Heart left ventricle (tissue), 16 donors: Measurements from ENCODE around the gene ERMN. TPM values are rescaled to one million over a fixed set of nuclear protein-coding genes. Genes with fewer than 3 reads are reported as not detected.
"Not testable (repeated sequence)": the region's sequence is repeated elsewhere in the genome, so short reads cannot be mapped to it uniquely, and the experiment has no call there.

Experiments used
- ATAC-seq, 4 donors: fragments of 200-7000 bp; cut with Tn5 transposase; one replicate each; pipeline ENCODE4 v1.9.1; 2020 to 2022; ENCODE audit warnings: moderate library complexity in 4 of 4, mild to moderate bottlenecking in 3 of 4, moderate number of reproducible peaks in 1 of 4
- DNase-seq, 5 donors: peaks; one replicate each; pipeline ENCODE4 v3.0.0-alpha.2; 2020
- H3K27ac ChIP-seq, 12 donors: fragments of 200-600 bp; sonication (generic) in 4 of 12; one replicate each; pipeline versions ENCODE4 v1.5.0 to v1.8.0; 2016 to 2022; ENCODE audit warnings: mild to moderate bottlenecking in 2 of 12
- H3K27me3 ChIP-seq, 9 donors: fragments of 200-600 bp; sonication (generic) in 2 of 9; one replicate each; pipeline versions ENCODE4 v1.5.1 to v1.8.0; 2016 to 2022; ENCODE audit warnings: mild to moderate bottlenecking in 3 of 9
- H3K36me3 ChIP-seq, 9 donors: fragments of 200-600 bp; sonication (generic) in 2 of 9; one replicate each; pipeline versions ENCODE4 v1.5.0 to v1.8.0; 2018 to 2022; ENCODE audit warnings: mild to moderate bottlenecking in 2 of 9
- H3K4me1 ChIP-seq, 12 donors: fragments of 200-600 bp; sonication (generic) in 4 of 12; one replicate each; pipeline versions ENCODE4 v1.5.0 to v1.8.0; 2016 to 2022; ENCODE audit warnings: mild to moderate bottlenecking in 3 of 12
- H3K4me3 ChIP-seq, 12 donors: fragments of 200-600 bp; sonication (generic) in 4 of 12; one replicate each; pipeline versions ENCODE4 v1.5.0 to v1.8.0; 2017 to 2022; ENCODE audit warnings: mild to moderate bottlenecking in 9 of 12, moderate library complexity in 4 of 12
- H3K9me3 ChIP-seq, 12 donors: fragments of 200-600 bp; sonication (generic) in 4 of 12; one replicate each; pipeline versions ENCODE4 v1.5.0 to v1.8.0; 2016 to 2022; ENCODE audit warnings: mild to moderate bottlenecking in 1 of 12
- CTCF ChIP-seq, 12 donors: fragments of 200-600 bp; sonication (generic) in 4 of 12; IDR thresholded peaks; one replicate each; pipeline versions ENCODE4 v1.5.0 to v1.8.0; 2018 to 2022; ENCODE audit warnings: antibody characterized with exemption in 12 of 12, mild to moderate bottlenecking in 5 of 12
- POLR2A ChIP-seq, 2 donors: fragments of 450-650 bp; IDR thresholded peaks; one replicate each; pipeline ENCODE4 v1.6.1; 2017; ENCODE audit warnings: antibody characterized with exemption in 2 of 2, mild to moderate bottlenecking in 2 of 2, moderate library complexity in 2 of 2
- WGBS, 4 donors: extraction: QIAGEN DNeasy Blood & Tissue Kit in 2 of 4; methylation state at CpG; one replicate each; pipeline versions ENCODE4 v1.1.5 to v1.1.7; 2013 to 2018; 5-methylcytosine and 5-hydroxymethylcytosine counted together
- intact Hi-C, 10 donors: fragments of 100-400 bp; cut with DNase I; formaldehyde crosslinking; loops; one replicate each; pipeline versions ENCODE4 v1.11.1 to v1.14.2; 2022
- long read RNA-seq, 3 donors: library from polyadenylated mRNA; unstranded; transcript quantifications; one replicate each; pipeline ENCODE4 v2.0.0, GENCODE V29; 2020 to 2021
- polyA plus RNA-seq, 2 donors: library from polyadenylated mRNA; stranded (reverse); fragments of 200-250 nt; gene quantifications; one replicate each; pipeline ENCODE4 v1.2.3, GENCODE V29; 2013
- total RNA-seq, 9 donors: library from RNA; depleted of rRNA in 2 of 9; stranded (reverse); fragments of >200 nt in 2 of 9; fragmentation: NEBNext Ultra II Directional in 3 of 9; extraction: Animal tissue kit (Norgen Biotek cat#: 25700) in 3 of 9; gene quantifications; one replicate each; pipeline versions ENCODE4 v1.1.0 to v1.2.4, GENCODE V29; 2016 to 2023
- donor health status: ischemic (EF 13 %, LVEDD 7.1; RV severe dilation, severe dysfunction).
- donor health status: healthy with polysubstance abuse.
- donor health status: DM: no; HTN: yes; CAD: no.
- donor health status: DM: no; HTN: no; CAD: no.
- donor health status: ischemic (EF 25% LVEDD 6.9; RV normal size, moderate dysfunction).
- donor health status: ischemic (EF 25% LVEDD 5.7; RV mildly dilated, moderate dysfunction).
- donor health status: healthy.
- donor health status: DM: yes; HTN: yes; CAD: no.
- donor health status: ischemic (EF 35%, LVEDD 5.7; RV mildly dilated, moderate dysfunction).
- donor health status: nonischemic (EF 11% LVEDD 7.7; RV severe dilation, severe dysfunction).
- donor health status: DM: yes; HTN: yes; CAD: no.
- donor health status: PGD.
- donor health status: ischemic (EF 29% LVEDD 5.4; RV normal size, mild dysfunction).
- donor health status: nonischemic (EF 23%, LVEDD 6.1; RV moderate dilation, normal function).

ERMN gene, protein sequence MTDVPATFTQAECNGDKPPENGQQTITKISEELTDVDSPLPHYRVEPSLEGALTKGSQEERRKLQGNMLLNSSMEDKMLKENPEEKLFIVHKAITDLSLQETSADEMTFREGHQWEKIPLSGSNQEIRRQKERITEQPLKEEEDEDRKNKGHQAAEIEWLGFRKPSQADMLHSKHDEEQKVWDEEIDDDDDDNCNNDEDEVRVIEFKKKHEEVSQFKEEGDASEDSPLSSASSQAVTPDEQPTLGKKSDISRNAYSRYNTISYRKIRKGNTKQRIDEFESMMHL
- total RNA-seq (1 to 10 TPM in 1 of 9 donors, under 1 TPM in 3, not detected in 5; 0.05 to 1.1 (median 0.14) TPM), polyA plus RNA-seq (under 1 TPM in 1 of 2 donors, not detected in 1; 0.08 TPM)
- long read RNA-seq, donor 1 = 0 reads
- long read RNA-seq, donor 2 = 0 reads
- long read RNA-seq, donor 3 = 0 reads

GRCh38 chr2:157325786-157326185 lies at the start of gene ERMN:
Gene ERMN, minus strand, starts transcription at chr2:157325824. Its CDS starts 182 bp downstream, at chr2:157325642.
- Histone ChIP-seq H3K27ac (no peak within 1 kb of the TSS), H3K4me1 (peaks cover 0 to 11% (median 0%) of the 10 kb centered on the region in 12 donors), H3K4me3 (no peak within 1 kb of the TSS), H3K27me3 (peaks cover 0 to 5% (median 0%) of the 10 kb centered on the region in 9 donors), H3K36me3 (no peaks in the 10 kb centered on the region), H3K9me3 (no peaks in the 10 kb centered on the region)
- intact Hi-C loops = loop anchor here in 5 of 10 donors (5.0 to 10.0 kb wide), 6 partner anchors 159 to 679 kb away; no protein-coding TSS in a partner anchor
- TF ChIP-seq POLR2A (IDR thresholded peaks at IDR 0.05) = no peak
- TF ChIP-seq CTCF (IDR thresholded peaks at IDR 0.05) = no peak
- ATAC-seq (no peak), DNase-seq (no peak)

- WGBS, 4 donors = 83 to 94% (median 88%) methylated on average over 1 of the region's 1 CpG
- Histone ChIP-seq H3K36me3 (no peaks in the 10 kb centered on the region), H3K27me3 (no peaks in the 10 kb centered on the region), H3K4me1 (peaks cover 0 to 4% (median 0%) of the 10 kb centered on the region in 12 donors), H3K27ac (no peak overlapping the region), H3K9me3 (peaks cover 0 to 21% (median 9%) of the 10 kb centered on the region in 12 donors), H3K4me3 (no peak overlapping the region)
- TF ChIP-seq POLR2A (IDR thresholded peaks at IDR 0.05) (no peak), CTCF (IDR thresholded peaks at IDR 0.05) (no peak)
- ATAC-seq = no peak
- no peak for DNase-seq
- intact Hi-C loops = no loop called here
Measured at GRCh38 chr2:157375384-157375783, 49.8 kb upstream of the ERMN start.

- H3K9me3 ChIP-seq, DNase-seq, H3K27me3 ChIP-seq, H3K4me1 ChIP-seq, H3K36me3 ChIP-seq, H3K27ac ChIP-seq, H3K4me3 ChIP-seq, ATAC-seq, intact Hi-C loops: not testable (repeated sequence)
- WGBS, 4 donors = 94 to 97% (median 96%) methylated on average over 15 to 20 of the region's 25 CpGs
Measured at GRCh38 chr2:157368508-157368907, 42.9 kb upstream of the ERMN start.

GRCh38 chr2:157367704-157368103 lies 42.1 kb upstream of the ERMN start:
- WGBS, 4 donors = 33 to 69% (median 50%) methylated on average over 1 of the region's 1 CpG
- Histone ChIP-seq H3K36me3 (no peaks in the 10 kb centered on the region), H3K4me1 (peaks cover 0 to 7% (median 0%) of the 10 kb centered on the region in 12 donors), H3K27me3 (no peaks in the 10 kb centered on the region), H3K9me3 (no peaks in the 10 kb centered on the region), H3K4me3 (no peak overlapping the region), H3K27ac (no peak overlapping the region)
- no peak for ATAC-seq
- intact Hi-C loops = no loop called here
- TF ChIP-seq POLR2A (IDR thresholded peaks at IDR 0.05) (no peak), CTCF (IDR thresholded peaks at IDR 0.05) (no peak)
- DNase-seq = no peak
